ENCODE measurements around the gene PRSS21. TPM values are rescaled to one million over a fixed set of nuclear protein-coding genes. Genes with fewer than 3 reads are reported as not detected.

Gene PRSS21, protein sequence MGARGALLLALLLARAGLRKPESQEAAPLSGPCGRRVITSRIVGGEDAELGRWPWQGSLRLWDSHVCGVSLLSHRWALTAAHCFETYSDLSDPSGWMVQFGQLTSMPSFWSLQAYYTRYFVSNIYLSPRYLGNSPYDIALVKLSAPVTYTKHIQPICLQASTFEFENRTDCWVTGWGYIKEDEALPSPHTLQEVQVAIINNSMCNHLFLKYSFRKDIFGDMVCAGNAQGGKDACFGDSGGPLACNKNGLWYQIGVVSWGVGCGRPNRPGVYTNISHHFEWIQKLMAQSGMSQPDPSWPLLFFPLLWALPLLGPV
- not detected in 2 replicates for total RNA-seq (2013; cell fraction: nucleolus; rRNA removed)
- 34.3 and 40.1 TPM in 2 replicates for total RNA-seq (2014; rRNA removed)
- 23.3 and 23.6 TPM in 2 replicates for total RNA-seq (2014; rRNA removed; fragmentation: Illumina TruSeq; extraction: Trizol)
- total RNA-seq (2021), result 49.8 and 58.3 TPM in 2 replicates
- 23.8 TPM for polyA plus RNA-seq (2011; ENCODE audit: low read depth)
- not detected in 2 replicates for polyA plus RNA-seq (2011; rRNA removed)
- not detected in 2 replicates for polyA plus RNA-seq (2011; cell fraction: cytosol; rRNA removed)
- polyA plus RNA-seq (2011; cell fraction: nucleus; rRNA removed), result 0.15 TPM in 1 of 2 replicates, not detected in the other
- polyA plus RNA-seq (2012), result 38.3 and 40.9 TPM in 2 replicates
- polyA plus RNA-seq (2014; fragmentation: Illumina TruSeq; extraction: Trizol), result 27.2 and 34.7 TPM in 2 replicates
- polyA plus RNA-seq (2014; fragmentation: Nextera tagmentation; extraction: Ambion mirVana), result 10 to 100 TPM in 1 of 2 experiments, 1 to 10 TPM in 1; 5.3 to 18.4 TPM
- 45.1 and 52.2 TPM in 2 replicates for polyA plus RNA-seq (2014; rRNA removed)
- polyA plus RNA-seq (2016; fragmentation: Nextera tagmentation; extraction: Ambion mirVana), result 10 to 100 TPM; 67.0 to 73.4 TPM
- polyA minus RNA-seq (2011; rRNA and poly(A)+ RNA removed), result not detected in 2 replicates
- polyA minus RNA-seq (2011; cell fraction: cytosol; rRNA and poly(A)+ RNA removed), result 1.2 and 4.2 TPM in 2 replicates
- 1.1 TPM in 1 of 2 replicates, not detected in the other for polyA minus RNA-seq (2011; cell fraction: nucleus; rRNA and poly(A)+ RNA removed)
- not detected for Bru-seq, nascent RNA
- percentile 25 among the genes with signal in this experiment for BruChase-seq, experiment 1, labeled RNA remaining after a 6-hour chase
- not detected for BruChase-seq, experiment 2, labeled RNA remaining after a 2-hour chase
- long read RNA-seq, experiment 1, result 0 reads
- long read RNA-seq, experiment 2, partial matches to known transcripts, result 0 of 2 reads
- long read RNA-seq, experiment 2, other reads (novel, unspliced or antisense), result 1 of 2 reads

DNA sequence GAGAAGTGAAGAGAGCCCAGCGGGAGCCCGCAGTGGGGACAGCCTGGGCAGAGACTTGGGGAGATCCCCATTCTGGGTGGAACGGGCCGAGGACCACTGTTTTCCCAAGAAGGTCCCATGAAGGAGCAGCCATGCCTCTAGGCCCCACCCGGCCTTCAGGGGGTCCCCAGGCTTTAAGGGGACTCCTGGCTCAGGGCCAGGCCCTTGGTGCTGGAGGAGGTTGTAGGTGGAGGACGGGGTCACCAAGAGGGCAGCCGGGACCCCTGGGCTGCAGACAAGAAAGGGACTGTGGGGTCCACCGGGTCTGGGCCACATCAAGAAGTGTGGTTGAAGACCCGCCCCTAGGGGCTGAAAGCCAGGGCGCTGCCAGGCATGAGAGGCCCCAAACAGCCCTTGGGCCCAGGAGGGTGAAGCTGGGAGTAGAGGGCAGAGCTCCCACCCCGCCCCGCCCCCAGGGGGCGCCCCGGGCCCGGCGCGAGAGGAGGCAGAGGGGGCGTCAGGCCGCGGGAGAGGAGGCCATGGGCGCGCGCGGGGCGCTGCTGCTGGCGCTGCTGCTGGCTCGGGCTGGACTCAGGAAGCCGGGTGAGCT is at the start of gene PRSS21:
Gene PRSS21 (plus strand): TSS at position 487 of the 589 bp plus-strand sequence. CDS start 32 bp downstream, at position 519.
- peak; percentile 19; the same call in 1 of the 3 replicates for ATAC-seq
- Histone ChIP-seq H3K36me3 (ENCODE audit: control insufficient read depth in 2 of 2, insufficient read depth in 2 of 2, low read length in 1 of 2) (no peaks in the 10 kb centered on the region), H2AFZ (ENCODE audit: control insufficient read depth, low read depth, low read length) (peak within 1 kb of the TSS; percentile 39), H4K20me1 (ENCODE audit: control insufficient read depth, insufficient read depth) (no peaks in the 10 kb centered on the region), H3K9ac (ENCODE audit: control insufficient read depth, insufficient read depth, low read length) (peak within 1 kb of the TSS; percentile 65), H3K4me2 (ENCODE audit: control insufficient read depth, insufficient read depth) (peak within 1 kb of the TSS; percentile 48; the same call in 1 of the 2 replicates), H3K4me1 (ENCODE audit: control insufficient read depth, insufficient read depth, low read length) (no peaks in the 10 kb centered on the region), H3K27ac (ENCODE audit: control insufficient read depth, insufficient read depth) (peak within 1 kb of the TSS; percentile 58), H3K9me3 (replicated peaks; ENCODE audit: control insufficient read depth, insufficient read depth, low read length) (no peaks in the 10 kb centered on the region), H3K79me2 (ENCODE audit: control insufficient read depth, insufficient read depth, low read length) (peaks cover 7% of the 10 kb centered on the region), H3K4me3 (peak within 1 kb of the TSS; percentile 58; the same call in 1 of the 2 replicates), H3K27me3 (replicated peaks in 1 of 2; ENCODE audit: control insufficient read depth in 2 of 2, insufficient read depth in 2 of 2, low read length in 1 of 2) (peaks cover 0 to 1% of the 10 kb centered on the region in 2 experiments; a peak in 2 of 4 replicates)
- FAIRE-seq, result no peak
- in situ Hi-C loops (cut with MboI), result no loop called here
- 34% methylated on average over 10 of the region's 28 CpGs for WGBS (ENCODE audit: insufficient coverage, insufficient replicate concordance, low lambda C conversion rate, missing lambda C conversion rate)
- no TSS peak for BruUV-seq (replicated peaks)
- RAD21 ChIA-PET (ENCODE audit: unreplicated experiment), result no interaction called here
- CTCF ChIA-PET, result no interaction called here
- POLR2A ChIA-PET, result no interaction called here
- no peak for DNase-seq (ENCODE audit: low read depth, low spot score)
- SMC1A ChIA-PET (ENCODE audit: uncharacterized antibody, unreplicated experiment), result no interaction called here
- TF ChIP-seq YY1 (IDR thresholded peaks at IDR 0.05; ENCODE audit: low read depth, low read length) (0 out of 2 replicates have a peak, but pooled peaks have one; percentile 44), EGR1 (IDR thresholded peaks at IDR 0.05; ENCODE audit: borderline replicate concordance in 1 of 2, low read depth in 2 of 2, low read length in 2 of 2) (0 out of 3 replicates have a peak, but pooled peaks of 1 of the 2 experiments have one; percentile 13), CBFB (IDR thresholded peaks at IDR 0.05; ENCODE audit: low read depth) (no peak), KAT2A (conservative IDR thresholded peaks at IDR 0.05; ENCODE audit: control insufficient read depth, low read depth, low read length) (no peak), RAD21 (IDR thresholded peaks at IDR 0.05; ENCODE audit: insufficient read depth, low read depth, low read length) (peak; percentile 33; the same call in 1 of the 2 replicates), DPF2 (IDR thresholded peaks at IDR 0.05) (no peak), SPI1 (IDR thresholded peaks at IDR 0.05; ENCODE audit: borderline replicate concordance, insufficient read depth, low read depth, low read length) (no peak), BCL11A (IDR thresholded peaks at IDR 0.05; ENCODE audit: low read depth, low read length) (no peak), ZNF217 (IDR thresholded peaks at IDR 0.05) (no peak), PAX5 (IDR thresholded peaks at IDR 0.05; ENCODE audit: borderline replicate concordance, low read depth, low read length) (no peak), BMI1 (IDR thresholded peaks at IDR 0.05; ENCODE audit: borderline replicate concordance) (no peak)
- TF ChIP-seq, protein P1, sequence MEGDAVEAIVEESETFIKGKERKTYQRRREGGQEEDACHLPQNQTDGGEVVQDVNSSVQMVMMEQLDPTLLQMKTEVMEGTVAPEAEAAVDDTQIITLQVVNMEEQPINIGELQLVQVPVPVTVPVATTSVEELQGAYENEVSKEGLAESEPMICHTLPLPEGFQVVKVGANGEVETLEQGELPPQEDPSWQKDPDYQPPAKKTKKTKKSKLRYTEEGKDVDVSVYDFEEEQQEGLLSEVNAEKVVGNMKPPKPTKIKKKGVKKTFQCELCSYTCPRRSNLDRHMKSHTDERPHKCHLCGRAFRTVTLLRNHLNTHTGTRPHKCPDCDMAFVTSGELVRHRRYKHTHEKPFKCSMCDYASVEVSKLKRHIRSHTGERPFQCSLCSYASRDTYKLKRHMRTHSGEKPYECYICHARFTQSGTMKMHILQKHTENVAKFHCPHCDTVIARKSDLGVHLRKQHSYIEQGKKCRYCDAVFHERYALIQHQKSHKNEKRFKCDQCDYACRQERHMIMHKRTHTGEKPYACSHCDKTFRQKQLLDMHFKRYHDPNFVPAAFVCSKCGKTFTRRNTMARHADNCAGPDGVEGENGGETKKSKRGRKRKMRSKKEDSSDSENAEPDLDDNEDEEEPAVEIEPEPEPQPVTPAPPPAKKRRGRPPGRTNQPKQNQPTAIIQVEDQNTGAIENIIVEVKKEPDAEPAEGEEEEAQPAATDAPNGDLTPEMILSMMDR (IDR thresholded peaks at IDR 0.05 in 2 of 3, conservative IDR thresholded peaks at IDR 0.05 in 1 of 3; ENCODE audit: control insufficient read depth in 2 of 3, extremely low read depth in 1 of 3, insufficient read depth in 1 of 3, low read depth in 3 of 3, low read length in 3 of 3), result peak in 2 of 3 experiments; percentile 25 to 39; a peak in 4 of 6 replicates
- intact Hi-C loops (cut with micrococcal nuclease; ENCODE audit: unreplicated experiment), result no loop called here

Measured in GM12878 (cell line).